Amniotic epithelial cell (primary cell): Measurements from ENCODE around the gene PODXL2.
"Not testable (repeated sequence)": the region's sequence is repeated elsewhere in the genome, so short reads cannot be mapped to it uniquely, and the experiment has no call there.

Source experiments
- DNase-seq: peaks from one replicate; pipeline ENCODE4 v3.0.0-alpha.2; 2010; ENCODE audit warnings: low read depth

Gene PODXL2

GRCh38 chr3:127674790-127675189 is 45.8 kb downstream of the PODXL2 start:
- DNase-seq: no peak

- no peak for DNase-seq
Measured at GRCh38 chr3:127675651-127676391, 46.8 kb downstream of the PODXL2 start.

GRCh38 chr3:127676456-127676855 is 47.5 kb downstream of the PODXL2 start:
- DNase-seq: no peak

- no peak for DNase-seq
Measured at GRCh38 chr3:127676921-127677351, 48.0 kb downstream of the PODXL2 start.

- DNase-seq: no peak
Measured at GRCh38 chr3:127677541-127678314, 48.7 kb downstream of the PODXL2 start.

- DNase-seq: no peak
Measured at GRCh38 chr3:127678315-127678599, 49.3 kb downstream of the PODXL2 start.

GRCh38 chr3:127678611-127679533 is 49.9 kb downstream of the PODXL2 start:
- DNase-seq: no peak

GRCh38 chr3:127679534-127680145 is 50.7 kb downstream of the PODXL2 start:
- DNase-seq: no peak

GRCh38 chr3:127680146-127680661 is 51.2 kb downstream of the PODXL2 start:
- DNase-seq: no peak

GRCh38 chr3:127680798-127681221 is 51.8 kb downstream of the PODXL2 start:
- no peak for DNase-seq

- not testable (repeated sequence) for DNase-seq
Measured at GRCh38 chr3:127682175-127682554, 53.2 kb downstream of the PODXL2 start.

- DNase-seq: no peak
Measured at GRCh38 chr3:127682561-127682960, 53.6 kb downstream of the PODXL2 start.

- no peak for DNase-seq
Measured at GRCh38 chr3:127684871-127685707, 56.1 kb downstream of the PODXL2 start.

- DNase-seq: no peak
Measured at GRCh38 chr3:127685708-127686511, 56.9 kb downstream of the PODXL2 start.

GRCh38 chr3:127686512-127686894 is 57.5 kb downstream of the PODXL2 start:
- no peak for DNase-seq

- DNase-seq: no peak
Measured at GRCh38 chr3:127687228-127687737, 58.3 kb downstream of the PODXL2 start.

- no peak for DNase-seq
Measured at GRCh38 chr3:127688022-127688415, 59.0 kb downstream of the PODXL2 start.

GRCh38 chr3:127688416-127689265 is 59.7 kb downstream of the PODXL2 start:
- DNase-seq: no peak
